Measurements from ENCODE around the gene CHMP2A.

The CHMP2A gene

GRCh38 chr19:58536852-58537798, 17.8 kb downstream of the CHMP2A start:
- no peak for DNase-seq

- no peak for DNase-seq
Observed at GRCh38 chr19:58535857-58536256, 19.0 kb downstream of the CHMP2A start.

GRCh38 chr19:58531034-58531840, 23.7 kb downstream of the CHMP2A start:
- DNase-seq = peak; percentile 86

- no peak for DNase-seq
Observed at GRCh38 chr19:58529405-58529804, 25.5 kb downstream of the CHMP2A start.

- DNase-seq = no peak
Observed at GRCh38 chr19:58522709-58523108, 32.2 kb downstream of the CHMP2A start.

- no peak for DNase-seq
Observed at GRCh38 chr19:58521651-58522050, 33.3 kb downstream of the CHMP2A start.

GRCh38 chr19:58520257-58520599, 34.7 kb downstream of the CHMP2A start:
- DNase-seq = no peak

- peak; percentile 99 for DNase-seq
Observed at GRCh38 chr19:58519355-58520256, 35.3 kb downstream of the CHMP2A start, which contains the start of gene ZBTB45. Gene ZBTB45 (minus strand): TSS chr19:58519810. CDS start chr19:58517673, 2,137 bp downstream.

- peak; percentile 77 for DNase-seq
Observed at GRCh38 chr19:58519087-58519354, 35.9 kb downstream of the CHMP2A start.

- DNase-seq = no peak
Observed at GRCh38 chr19:58518256-58519086, 36.4 kb downstream of the CHMP2A start.

GRCh38 chr19:58516964-58517833, 37.7 kb downstream of the CHMP2A start:
- no peak for DNase-seq

GRCh38 chr19:58516246-58516836, 38.6 kb downstream of the CHMP2A start:
- no peak for DNase-seq

GRCh38 chr19:58515259-58515658, 39.6 kb downstream of the CHMP2A start:
- no peak for DNase-seq

GRCh38 chr19:58514564-58515022, 40.3 kb downstream of the CHMP2A start:
- DNase-seq = no peak

GRCh38 chr19:58513694-58514563, 41.0 kb downstream of the CHMP2A start:
- peak; percentile 78 for DNase-seq

- no peak for DNase-seq
Observed at GRCh38 chr19:58513213-58513693, 41.7 kb downstream of the CHMP2A start.

- DNase-seq = no peak
Observed at GRCh38 chr19:58511353-58512208, 43.3 kb downstream of the CHMP2A start, which contains the start of gene SLC27A5. Gene SLC27A5 (minus strand): TSS chr19:58511992. CDS start chr19:58511955, 37 bp downstream.

All from NCI-H2171 treated with DMSO at 0.1 percent for 48 hours (cell line).